Stimulated activated CD4-positive, alpha-beta T cell treated with anti-CD3 and anti-CD28 coated beads, Interleukin-2, amount 100 ng/mL, for 48 hours (primary cell): ENCODE measurements around the gene SACM1L.
"Not testable (repeated sequence)": the region's sequence is repeated elsewhere in the genome, so short reads cannot be mapped to it uniquely, and the experiment has no call there.

Source experiments
- DNase-seq, 2 donors: peaks; one replicate each; pipeline ENCODE4 v3.0.0-alpha.2; 2020

The SACM1L gene

DNA sequence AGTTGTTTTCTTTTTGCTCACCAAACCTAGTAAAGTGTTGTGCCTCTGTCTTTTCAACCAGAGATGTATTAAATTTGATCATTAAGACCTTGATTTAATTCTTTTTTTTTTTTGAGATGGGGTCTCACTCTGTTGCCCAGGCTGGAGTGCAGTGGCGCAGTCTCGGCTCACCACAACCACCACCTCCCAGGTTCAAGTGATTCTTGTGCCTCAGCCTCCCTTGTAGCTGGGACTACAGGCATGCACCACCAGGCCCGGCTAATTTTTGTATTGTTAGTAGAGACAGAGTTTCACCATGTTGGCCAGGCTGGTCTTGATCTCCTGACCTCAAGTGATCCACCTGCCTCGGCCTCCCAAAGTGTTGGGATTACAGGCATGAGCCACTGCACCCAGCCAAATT, 6.0 kb downstream of the SACM1L start:
- DNase-seq, result not testable (repeated sequence)

DNA sequence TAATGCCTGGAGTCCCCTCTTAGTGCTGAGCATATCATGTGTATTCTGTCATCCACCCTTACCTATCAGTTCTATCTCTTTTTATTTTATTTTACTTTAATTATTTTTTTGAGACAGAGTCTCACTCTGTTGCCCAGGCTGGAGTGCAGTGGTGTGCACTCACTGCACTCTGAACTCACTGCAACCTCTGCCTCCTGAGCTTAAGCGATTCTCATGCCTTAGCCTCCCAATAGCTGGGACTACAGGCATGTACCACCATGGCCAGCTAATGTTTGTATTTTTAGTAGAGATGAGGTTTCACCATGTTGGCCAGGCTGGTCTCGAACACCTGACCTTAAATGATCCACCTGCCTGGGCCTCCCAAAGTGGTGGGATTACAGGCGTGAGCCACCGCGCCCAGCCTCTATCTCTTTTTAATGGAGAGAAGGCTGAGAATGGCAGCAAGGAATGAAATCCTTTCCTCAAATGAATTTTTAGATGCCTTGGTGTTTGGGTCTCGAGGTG, 11.4 kb downstream of the SACM1L start:
- DNase-seq, result no peak

GRCh38 chr3:45701172-45701867, 12.1 kb downstream of the SACM1L start:
- DNase-seq, result no peak

- DNase-seq, result no peak
These were observed 15.2 kb downstream of the SACM1L start for GRCh38 chr3:45704301-45704943.

- DNase-seq, result no peak
These were observed 16.9 kb downstream of the SACM1L start for GRCh38 chr3:45705839-45706808.

GRCh38 chr3:45711931-45712330, 22.7 kb downstream of the SACM1L start:
- no peak for DNase-seq

- DNase-seq, result no peak
These were observed 23.4 kb downstream of the SACM1L start for GRCh38 chr3:45712434-45713110.

GRCh38 chr3:45715945-45716344, 26.7 kb downstream of the SACM1L start:
- no peak for DNase-seq

DNA sequence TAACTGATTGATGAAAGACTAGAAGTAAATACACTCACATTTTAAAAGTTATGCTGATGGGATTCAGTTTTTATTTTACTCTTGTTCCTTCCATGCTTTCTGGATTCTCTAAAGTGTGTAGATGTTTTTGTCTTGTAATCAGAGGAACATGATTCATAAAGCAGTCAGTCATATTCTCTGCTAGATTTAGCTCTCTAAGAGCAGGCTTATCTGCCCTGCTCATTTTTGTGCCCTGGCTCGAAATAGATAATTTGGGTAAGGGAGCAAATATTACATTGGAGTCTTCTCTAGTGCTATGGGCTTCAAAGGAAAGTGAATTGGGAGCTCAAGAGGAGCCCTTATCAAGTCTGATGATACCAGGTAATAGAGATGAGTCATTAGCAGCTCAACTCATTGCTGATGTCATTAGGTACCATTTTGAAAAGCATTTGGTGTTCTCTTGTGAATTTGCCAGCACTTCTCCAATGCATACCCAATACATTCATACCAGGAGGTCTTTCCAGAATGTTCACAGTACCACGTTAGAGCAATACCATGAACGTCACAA, 27.7 kb downstream of the SACM1L start:
- DNase-seq, result no peak

- no peak for DNase-seq
These were observed 30.7 kb downstream of the SACM1L start for GRCh38 chr3:45719655-45720487.

- DNase-seq, result no peak
These were observed 35.7 kb downstream of the SACM1L start for GRCh38 chr3:45724911-45725310.

- no peak for DNase-seq
These were observed 40.4 kb downstream of the SACM1L start for GRCh38 chr3:45729614-45730013.

DNA sequence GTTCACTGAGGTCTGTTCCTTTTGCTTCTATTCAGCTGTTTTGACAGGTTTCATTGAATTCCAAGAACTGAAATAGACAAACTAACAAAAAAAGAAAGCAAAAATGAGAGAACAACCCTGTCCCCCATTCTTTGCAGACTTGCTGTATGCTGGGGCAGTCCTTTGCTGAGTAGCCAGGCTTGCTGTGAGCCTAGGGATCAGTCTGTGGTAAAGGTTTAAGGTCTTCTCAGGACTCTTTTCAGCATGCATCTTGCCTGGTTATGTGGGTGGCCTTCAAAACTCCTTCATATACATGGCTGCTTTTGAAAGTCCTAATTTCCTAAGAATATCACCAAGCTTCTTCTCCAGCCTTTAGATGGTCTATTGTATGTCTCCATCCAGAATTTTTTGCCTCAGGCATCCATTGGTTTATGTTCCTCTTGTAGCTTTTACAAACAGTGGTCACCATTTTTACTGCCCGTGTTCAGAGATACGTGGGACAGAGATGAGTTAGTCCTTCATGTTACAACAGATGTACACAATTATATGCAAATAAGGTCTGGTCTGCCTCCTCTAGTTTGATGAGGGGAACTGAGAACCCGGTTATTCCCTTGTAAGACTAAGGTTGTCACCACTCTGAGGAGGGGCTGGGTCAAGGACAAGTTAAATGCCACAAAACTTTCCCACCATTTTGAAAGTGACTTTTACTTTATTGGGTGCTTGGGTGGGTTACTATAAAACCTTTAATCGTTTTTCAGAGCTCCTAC, 41.4 kb downstream of the SACM1L start:
- DNase-seq, result no peak

- no peak for DNase-seq
These were observed 47.5 kb downstream of the SACM1L start for GRCh38 chr3:45736707-45737106.

DNA sequence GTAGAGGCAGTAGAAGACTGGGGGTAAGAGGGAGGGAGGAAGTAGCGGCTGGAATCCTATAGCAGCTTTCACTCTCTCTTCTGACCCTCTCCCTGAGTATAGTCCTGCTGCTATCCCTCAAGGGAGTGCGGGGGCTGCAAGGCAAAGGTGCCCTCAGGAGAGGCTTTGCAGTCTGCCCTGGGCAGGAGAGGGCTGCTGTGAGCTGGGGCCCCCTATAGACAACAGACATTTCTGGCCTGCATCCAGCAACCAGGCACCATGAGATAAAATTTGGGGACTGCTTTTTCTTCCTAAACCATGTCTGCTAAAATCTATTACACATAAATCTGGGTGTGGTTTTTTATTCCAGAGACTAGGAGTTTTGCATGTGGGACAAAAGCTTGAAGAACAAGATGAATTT, 48.0 kb downstream of the SACM1L start:
- DNase-seq, result no peak

GRCh38 chr3:45739991-45740390, 50.8 kb downstream of the SACM1L start:
- no peak for DNase-seq

- no peak for DNase-seq
These were observed 52.1 kb downstream of the SACM1L start for GRCh38 chr3:45741247-45741646.

- DNase-seq, result no peak
These were observed 52.7 kb downstream of the SACM1L start for GRCh38 chr3:45741742-45742460.

DNA sequence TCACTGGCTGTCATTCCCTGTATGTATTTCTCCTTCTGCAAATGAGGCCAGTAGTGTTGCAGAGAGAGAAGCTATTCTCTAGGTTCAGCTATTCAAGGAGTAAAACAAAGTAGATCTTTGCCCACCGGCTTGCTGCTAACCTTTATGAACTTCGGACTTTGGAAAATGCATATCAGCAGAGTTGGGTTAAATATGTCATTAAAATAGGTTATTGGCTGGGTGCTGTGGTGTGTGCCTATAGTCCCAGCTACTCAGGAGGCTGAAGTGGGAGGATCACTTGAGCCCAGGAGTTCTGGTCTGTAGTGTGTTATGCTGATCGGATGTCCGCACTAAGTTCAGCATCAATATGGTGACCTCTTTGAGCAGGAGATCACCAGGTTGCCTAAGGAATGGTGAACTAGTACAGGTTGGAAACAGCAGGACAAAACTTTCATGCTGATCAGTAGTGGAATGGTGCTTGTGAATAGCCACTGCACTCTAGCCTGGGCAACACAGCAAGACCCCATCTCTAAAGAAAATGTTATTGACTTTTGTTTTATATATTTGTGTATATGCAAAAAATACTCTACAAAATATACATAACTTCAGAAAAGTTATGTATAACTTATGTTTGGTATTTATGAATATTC, 53.4 kb downstream of the SACM1L start:
- no peak for DNase-seq
